Chondrocyte (in vitro differentiated cells): ENCODE data around the gene ARHGAP11B. TPM values are rescaled to one million over a fixed set of nuclear protein-coding genes. Genes with fewer than 3 reads are reported as not detected.
"Not testable (repeated sequence)": the region's sequence is repeated elsewhere in the genome, so short reads cannot be mapped to it uniquely, and the experiment has no call there.

Experiments used
- DNase-seq: peaks from one replicate; pipeline ENCODE4 v3.0.0; 2021; ENCODE audit warnings: mixed read lengths, low spot score
- H3K27ac Mint-ChIP-seq: one replicate; pipeline ENCODE4 v1.8.0; 2021; ENCODE audit warnings: mild to moderate bottlenecking, moderate library complexity, mixed read lengths; ENCODE audit not compliant: unreplicated experiment
- H3K27me3 Mint-ChIP-seq: 2 replicates; pipeline ENCODE4 v1.8.0; 2021; ENCODE audit warnings: low read depth, mixed read lengths
- H3K36me3 Mint-ChIP-seq: 2 replicates; pipeline ENCODE4 v1.8.0; 2021; ENCODE audit warnings: low read depth, mixed read lengths
- H3K4me1 Mint-ChIP-seq: 2 replicates; pipeline ENCODE4 v1.8.0; 2021; ENCODE audit warnings: low read depth, mild to moderate bottlenecking, mixed read lengths
- H3K4me3 Mint-ChIP-seq: one replicate; pipeline ENCODE4 v1.8.0; 2021; ENCODE audit warnings: mild to moderate bottlenecking, moderate library complexity, mixed read lengths; ENCODE audit not compliant: unreplicated experiment
- H3K9me3 Mint-ChIP-seq: 2 replicates; pipeline ENCODE4 v1.8.0; 2021; ENCODE audit warnings: low read depth, mixed read lengths
- total RNA-seq: library from RNA; stranded (reverse); gene quantifications from 3 replicates; pipeline ENCODE4 v1.2.1, GENCODE V29; 2021

Gene ARHGAP11B

GRCh38 chr15:30685709-30686285, 59.9 kb downstream of the ARHGAP11B start:
- H3K27ac Mint-ChIP-seq, H3K36me3 Mint-ChIP-seq, H3K27me3 Mint-ChIP-seq, H3K9me3 Mint-ChIP-seq, DNase-seq, H3K4me3 Mint-ChIP-seq, H3K4me1 Mint-ChIP-seq: not testable (repeated sequence)

GRCh38 chr15:30686651-30687050, 60.7 kb downstream of the ARHGAP11B start:
- H3K27me3 Mint-ChIP-seq, H3K27ac Mint-ChIP-seq, H3K36me3 Mint-ChIP-seq, H3K4me1 Mint-ChIP-seq, H3K9me3 Mint-ChIP-seq, DNase-seq, H3K4me3 Mint-ChIP-seq: not testable (repeated sequence)

Other genes starting within 250 kb of the ARHGAP11B start
- 1.2 to 5.3 TPM (median 4.4 TPM) in 3 replicates for gene CHRFAM7A, start 232.6 kb upstream of the ARHGAP11B start, total RNA-seq
- 3.4 to 8.5 TPM (median 4.4 TPM) in 3 replicates for gene GOLGA8R, start 211.9 kb upstream of the ARHGAP11B start, total RNA-seq
- 1.0 to 3.2 TPM in 2 of 3 replicates, not detected in the other for gene GOLGA8Q, start 74.1 kb upstream of the ARHGAP11B start, total RNA-seq
- gene GOLGA8H, start 22.1 kb upstream of the ARHGAP11B start, total RNA-seq, result 1.1 to 1.8 TPM (median 1.4 TPM) in 3 replicates